DMS 273 (cell line): ENCODE data around the gene BCL11B.

Experiments
- DNase-seq: peaks from one replicate; lab custom pipeline; 2025; ENCODE audit not compliant: unreplicated experiment; lab: John Stamatoyannopoulos, UW

The BCL11B gene

GRCh38 chr14:99256483-99256874 is 15.5 kb downstream of the BCL11B start:
- no peak for DNase-seq

- no peak for DNase-seq
Measured at GRCh38 chr14:99255621-99256482, 16.1 kb downstream of the BCL11B start.

- DNase-seq = no peak
Measured at GRCh38 chr14:99254328-99255009, 17.5 kb downstream of the BCL11B start.

GRCh38 chr14:99253890-99254289 is 18.1 kb downstream of the BCL11B start:
- DNase-seq = no peak

GRCh38 chr14:99252940-99253868 is 18.8 kb downstream of the BCL11B start:
- no peak for DNase-seq

GRCh38 chr14:99252443-99252939 is 19.5 kb downstream of the BCL11B start:
- no peak for DNase-seq

GRCh38 chr14:99251721-99252120 is 20.3 kb downstream of the BCL11B start:
- DNase-seq = no peak

GRCh38 chr14:99250636-99251208 is 21.3 kb downstream of the BCL11B start:
- no peak for DNase-seq

GRCh38 chr14:99249389-99249788 is 22.6 kb downstream of the BCL11B start:
- no peak for DNase-seq

GRCh38 chr14:99248761-99249171 is 23.2 kb downstream of the BCL11B start:
- DNase-seq = no peak

- DNase-seq = no peak
Measured at GRCh38 chr14:99247772-99248171, 24.2 kb downstream of the BCL11B start.

GRCh38 chr14:99247101-99247729 is 24.8 kb downstream of the BCL11B start:
- no peak for DNase-seq

- no peak for DNase-seq
Measured at GRCh38 chr14:99246536-99247097, 25.4 kb downstream of the BCL11B start.

GRCh38 chr14:99245564-99246511 is 26.2 kb downstream of the BCL11B start:
- DNase-seq = no peak

- no peak for DNase-seq
Measured at GRCh38 chr14:99244941-99245563, 26.9 kb downstream of the BCL11B start.

GRCh38 chr14:99244367-99244901 is 27.6 kb downstream of the BCL11B start:
- no peak for DNase-seq

GRCh38 chr14:99242816-99243721 is 28.9 kb downstream of the BCL11B start:
- no peak for DNase-seq
